CMK (cell line): Measurements from ENCODE around the gene TMUB2.
A peak's percentile ranks its signal among the peaks of the same experiment; 100 is the strongest.

Experiments
- DNase-seq: peaks from one replicate; pipeline ENCODE4 v3.0.0-alpha.2; 2010; ENCODE audit warnings: low read depth

Gene TMUB2

DNA sequence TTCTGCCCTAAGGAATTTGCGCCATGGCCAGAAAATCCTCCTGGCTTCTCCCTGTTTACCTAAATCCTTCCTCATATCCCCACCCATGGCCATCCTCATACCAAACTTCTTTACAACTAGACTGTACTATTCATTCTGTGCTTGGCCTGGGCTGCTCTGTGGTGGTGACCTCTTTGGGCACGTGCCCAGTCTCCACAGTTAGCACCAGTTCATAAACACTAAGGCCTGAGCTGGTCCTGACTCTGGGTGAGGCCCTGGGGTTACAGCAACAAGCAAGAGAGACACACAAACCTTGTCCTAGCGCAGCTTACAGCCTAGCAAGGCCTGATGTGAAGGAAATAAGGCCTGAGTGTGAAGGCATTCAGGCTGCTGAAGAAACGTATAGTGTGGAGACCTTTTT is 16.0 kb downstream of the TMUB2 start:
- no peak for DNase-seq

DNA sequence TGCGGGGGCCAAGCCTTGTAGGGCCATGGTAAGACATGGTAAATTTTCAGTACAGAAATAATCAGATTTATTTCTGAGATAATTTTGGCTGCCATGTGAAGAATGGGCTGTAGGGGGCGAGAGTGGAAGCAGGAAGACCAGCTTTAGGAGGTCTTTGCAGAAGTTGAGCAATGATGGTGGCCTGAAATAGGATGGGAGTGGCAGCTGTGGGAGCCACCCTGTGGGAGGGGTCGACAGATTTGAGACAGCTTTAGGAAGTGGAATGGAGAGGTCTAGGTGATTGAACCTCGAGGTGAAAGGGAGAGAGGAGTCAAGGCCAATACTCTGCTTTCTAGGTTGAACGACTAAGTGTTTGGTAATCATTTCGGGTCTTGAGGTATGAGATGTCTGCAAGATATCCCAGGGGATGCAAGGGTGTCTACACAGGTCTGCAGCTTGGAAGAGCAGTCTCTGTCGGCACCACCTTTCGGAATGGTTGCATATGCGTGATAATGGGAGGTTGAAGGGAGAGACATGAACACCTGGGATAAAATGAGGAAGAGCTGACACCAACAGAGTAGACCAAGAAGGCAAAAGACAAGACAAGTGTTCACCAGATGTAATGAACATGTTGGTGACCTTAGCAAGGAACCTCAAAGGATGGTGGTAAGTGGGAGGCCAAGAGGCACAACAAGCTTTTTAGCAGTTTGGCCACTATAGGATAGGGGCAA is 17.1 kb downstream of the TMUB2 start:
- no peak for DNase-seq

DNA sequence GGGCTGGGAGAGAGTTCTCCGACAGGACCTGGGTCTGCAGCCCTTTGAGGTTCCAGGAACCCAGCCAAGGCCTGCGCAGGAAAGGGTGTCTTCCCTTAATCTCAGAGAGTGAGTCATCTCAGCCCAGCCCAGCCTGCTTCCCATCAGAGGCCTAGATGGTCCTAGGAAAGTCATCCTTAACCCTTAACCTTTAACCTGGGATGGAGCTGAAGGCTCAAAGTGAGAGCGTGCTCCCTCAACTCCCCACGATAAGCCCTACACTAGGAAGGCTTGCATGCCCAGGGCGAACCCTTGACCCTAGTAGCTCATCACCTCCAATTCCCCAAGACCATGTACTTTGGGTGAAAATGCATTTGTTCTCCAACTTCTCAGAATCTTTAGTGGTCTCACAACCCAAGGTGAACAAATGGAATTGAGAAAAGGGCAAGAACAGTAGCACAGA is 17.7 kb downstream of the TMUB2 start:
- DNase-seq: no peak

DNA sequence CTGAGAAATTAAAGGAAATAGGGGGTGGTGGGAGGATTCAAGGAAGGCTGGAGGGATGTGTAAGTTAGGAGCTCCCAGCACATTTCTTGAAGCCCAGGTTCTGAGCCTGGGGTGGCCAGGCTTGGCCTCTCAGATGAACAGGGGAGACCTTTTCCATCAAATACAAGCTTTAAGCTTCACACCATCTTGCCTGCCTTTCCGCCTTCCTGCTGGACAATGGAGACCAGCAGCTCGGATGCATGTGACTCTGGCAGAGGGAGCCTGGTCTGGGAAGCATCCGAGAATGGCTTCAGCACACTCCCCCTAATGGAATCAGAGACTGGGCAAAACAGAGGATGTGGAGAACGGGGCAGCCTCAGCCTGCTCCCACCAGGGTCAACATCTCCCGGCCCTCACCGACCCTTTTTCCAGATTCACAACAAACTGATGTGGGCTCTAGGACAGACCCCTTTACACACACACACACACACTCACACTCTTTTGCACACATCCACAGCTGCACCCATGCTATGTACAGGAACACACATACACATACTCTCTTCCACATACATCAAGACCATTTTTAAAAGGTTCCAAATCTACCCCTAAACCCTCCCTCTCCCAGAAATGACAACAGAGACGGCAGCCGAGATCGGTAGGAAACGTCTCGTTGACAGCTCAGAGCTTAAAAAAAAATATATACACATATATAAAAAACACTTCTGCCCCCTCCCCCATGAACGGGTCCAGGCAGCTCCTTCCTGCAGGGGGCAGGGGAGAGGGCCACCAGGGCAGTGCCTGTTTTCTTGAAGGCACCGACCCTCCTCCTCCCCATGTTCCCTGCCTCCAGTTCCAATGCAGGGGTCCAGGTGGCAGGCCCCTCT is 19.4 kb downstream of the TMUB2 start:
- DNase-seq: no peak

DNA sequence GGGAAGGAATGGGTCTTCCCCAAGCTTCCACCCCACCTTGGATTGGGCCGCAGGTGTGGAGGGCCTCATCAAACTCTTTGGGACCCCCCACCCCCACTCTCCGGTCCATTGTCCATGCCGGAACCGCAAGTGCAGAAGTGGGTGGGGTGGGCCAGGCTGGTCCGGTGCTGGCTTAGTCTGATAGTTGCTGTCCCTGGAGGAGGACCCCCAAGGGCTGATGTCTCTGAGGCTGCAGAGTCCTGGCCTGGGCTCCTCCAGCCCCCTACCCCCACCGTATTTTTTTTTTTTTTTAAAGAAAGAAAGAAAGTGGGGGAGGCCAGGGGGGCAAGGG is 20.0 kb downstream of the TMUB2 start:
- DNase-seq: no peak

DNA sequence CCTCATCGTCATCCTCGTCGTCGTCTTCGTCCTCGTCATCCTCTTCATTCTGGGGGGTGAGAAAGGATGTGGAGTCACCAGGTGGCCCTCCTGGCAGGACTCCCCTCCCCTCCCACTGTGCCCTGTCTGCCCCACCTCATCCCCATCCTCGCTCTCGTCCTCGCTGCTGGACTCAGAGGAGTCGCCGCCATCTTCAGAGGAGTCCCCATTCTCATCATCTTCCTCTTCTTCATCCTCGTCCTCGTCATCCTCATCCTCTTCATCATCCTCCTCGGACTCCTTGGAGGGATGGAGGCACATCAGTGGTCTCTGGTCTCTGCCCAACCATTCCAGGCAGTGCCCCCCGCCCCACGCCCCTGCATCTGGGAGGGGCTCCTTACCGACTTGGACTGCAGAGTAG is 20.5 kb downstream of the TMUB2 start:
- no peak for DNase-seq

DNA sequence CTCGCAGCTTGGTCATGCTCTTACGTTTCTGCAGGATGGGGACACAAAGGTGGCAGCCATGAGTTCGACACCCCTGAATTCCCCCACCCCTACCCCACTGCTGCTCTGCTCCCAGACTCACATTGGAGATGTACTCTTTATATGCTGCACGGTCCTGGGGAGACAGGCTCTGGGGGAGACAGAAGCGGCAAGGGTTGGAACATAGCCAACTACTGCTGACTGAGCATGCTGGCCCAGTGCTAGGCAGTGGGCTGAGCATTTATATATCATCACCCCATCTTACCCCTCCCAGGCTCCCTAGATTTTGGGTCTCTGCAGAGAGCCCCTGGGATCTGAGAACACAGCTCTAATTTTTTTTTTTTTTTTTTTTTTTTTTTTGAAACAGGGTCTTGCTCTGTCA is 21.0 kb downstream of the TMUB2 start:
- no peak for DNase-seq

DNA sequence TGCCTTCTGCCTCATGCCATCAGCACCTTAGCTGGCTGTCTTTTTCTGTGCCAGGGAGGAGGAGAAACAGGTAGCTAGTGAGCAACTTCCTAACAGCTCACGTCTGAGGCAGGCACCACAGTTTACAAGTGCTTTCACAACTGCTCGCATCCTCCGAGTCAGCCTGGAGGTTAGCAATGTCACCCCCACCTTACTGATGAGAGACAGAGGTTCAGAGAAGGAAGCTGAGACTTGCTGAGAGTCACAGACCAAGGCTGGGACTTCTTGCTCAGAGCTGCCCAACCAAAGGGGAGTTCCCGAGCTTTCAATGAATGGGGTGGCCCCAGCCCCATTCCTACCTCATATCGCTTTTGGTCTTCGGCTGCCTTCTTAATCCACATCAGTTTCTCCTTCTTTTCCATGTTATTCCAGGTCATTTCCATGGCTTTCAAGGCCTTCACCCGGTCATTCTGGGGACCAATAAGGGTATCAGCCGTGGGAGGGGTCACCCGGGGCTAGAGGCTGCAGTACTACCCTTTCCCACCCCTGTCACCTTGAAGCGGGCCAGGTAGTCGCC is 23.1 kb downstream of the TMUB2 start:
- DNase-seq: no peak

DNA sequence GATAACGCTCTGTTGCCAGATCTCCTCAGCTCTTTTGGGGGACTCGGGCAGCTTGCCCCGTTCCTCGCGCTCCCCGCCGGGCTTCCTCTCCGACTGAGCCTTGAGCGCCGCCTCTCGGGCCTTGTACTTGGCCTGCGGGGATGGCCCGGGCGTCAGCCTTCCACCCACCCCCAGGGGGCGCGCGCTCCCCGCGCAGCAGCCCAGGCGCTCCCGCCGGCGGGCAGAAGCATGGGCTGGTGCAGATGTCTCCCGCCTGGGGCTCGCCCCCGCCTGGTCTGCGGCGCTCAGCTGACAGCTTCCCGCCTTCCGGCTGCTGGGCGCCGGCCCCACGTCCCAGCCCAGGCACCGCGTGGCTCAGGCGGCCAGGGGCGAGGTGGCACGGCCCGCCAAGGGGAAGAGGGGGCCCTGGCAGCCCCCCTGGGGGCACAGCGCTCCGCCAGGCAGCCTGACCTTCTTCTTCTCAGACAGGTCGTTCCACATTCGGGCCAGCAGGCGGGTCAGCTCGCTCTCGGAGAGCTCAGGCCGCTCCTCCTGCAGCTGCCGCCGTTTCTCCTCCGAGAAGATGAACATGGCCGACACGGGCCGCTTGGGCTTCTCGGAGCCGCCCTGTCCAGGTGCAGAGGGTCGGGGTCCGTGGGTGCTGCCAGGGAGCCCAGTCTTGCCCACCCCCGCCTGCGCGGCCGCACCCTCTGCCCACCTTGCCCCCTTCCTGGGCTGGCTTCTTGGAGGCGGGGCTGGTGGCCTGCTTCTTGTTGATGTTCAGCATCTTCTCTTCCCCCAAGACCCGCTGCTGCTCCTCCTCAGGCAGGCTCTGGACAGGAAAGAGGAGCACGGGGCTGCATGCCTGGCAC is 23.8 kb downstream of the TMUB2 start:
- DNase-seq: peak; percentile 87

DNA sequence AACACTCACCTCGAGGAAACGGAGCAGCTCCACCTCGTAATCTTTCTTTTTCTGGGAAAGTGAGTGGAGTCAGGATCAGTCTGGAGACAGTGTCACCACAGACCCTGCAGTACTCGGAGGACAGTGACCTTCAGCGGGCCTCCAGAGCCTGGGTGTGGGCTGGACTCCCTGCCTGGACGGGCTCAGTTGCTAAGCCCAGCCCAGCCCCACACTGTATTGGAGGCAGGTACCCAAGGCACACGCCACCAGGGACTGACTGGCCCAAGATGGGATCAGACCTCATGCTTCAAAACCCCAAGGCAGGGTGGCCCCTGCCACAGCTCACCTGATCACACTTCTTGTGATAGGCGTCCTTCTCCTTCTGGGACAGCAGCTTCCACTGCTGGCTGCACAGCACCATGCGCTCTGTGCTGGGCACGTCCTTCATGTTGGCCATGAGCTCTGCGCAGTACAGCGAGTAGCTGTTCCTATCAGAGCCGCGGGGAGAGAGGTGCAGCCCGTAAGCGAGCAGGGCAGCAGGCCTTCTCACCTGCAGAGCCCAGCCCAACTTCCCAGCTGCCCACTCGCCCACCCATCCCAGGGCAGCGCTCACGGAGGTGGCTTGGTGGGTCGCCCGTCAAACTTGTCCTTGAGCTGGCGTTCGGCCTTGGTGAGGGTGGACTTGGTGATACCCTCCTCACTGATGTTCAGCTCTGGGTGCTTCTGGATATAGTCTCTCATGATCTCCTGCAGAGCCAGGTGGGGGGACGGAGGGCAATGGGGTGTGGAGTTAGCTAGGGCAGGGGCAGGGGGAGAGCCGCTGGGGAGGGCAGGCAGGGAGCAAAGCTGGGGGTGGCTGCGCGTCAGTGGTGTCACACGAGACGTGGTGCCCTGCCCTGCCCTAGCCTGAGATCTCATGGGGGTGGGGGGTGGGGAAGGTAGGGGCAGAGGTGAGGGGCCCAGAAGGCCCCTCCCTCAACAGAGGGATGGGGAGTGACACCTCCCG is 24.8 kb downstream of the TMUB2 start:
- no peak for DNase-seq

DNA sequence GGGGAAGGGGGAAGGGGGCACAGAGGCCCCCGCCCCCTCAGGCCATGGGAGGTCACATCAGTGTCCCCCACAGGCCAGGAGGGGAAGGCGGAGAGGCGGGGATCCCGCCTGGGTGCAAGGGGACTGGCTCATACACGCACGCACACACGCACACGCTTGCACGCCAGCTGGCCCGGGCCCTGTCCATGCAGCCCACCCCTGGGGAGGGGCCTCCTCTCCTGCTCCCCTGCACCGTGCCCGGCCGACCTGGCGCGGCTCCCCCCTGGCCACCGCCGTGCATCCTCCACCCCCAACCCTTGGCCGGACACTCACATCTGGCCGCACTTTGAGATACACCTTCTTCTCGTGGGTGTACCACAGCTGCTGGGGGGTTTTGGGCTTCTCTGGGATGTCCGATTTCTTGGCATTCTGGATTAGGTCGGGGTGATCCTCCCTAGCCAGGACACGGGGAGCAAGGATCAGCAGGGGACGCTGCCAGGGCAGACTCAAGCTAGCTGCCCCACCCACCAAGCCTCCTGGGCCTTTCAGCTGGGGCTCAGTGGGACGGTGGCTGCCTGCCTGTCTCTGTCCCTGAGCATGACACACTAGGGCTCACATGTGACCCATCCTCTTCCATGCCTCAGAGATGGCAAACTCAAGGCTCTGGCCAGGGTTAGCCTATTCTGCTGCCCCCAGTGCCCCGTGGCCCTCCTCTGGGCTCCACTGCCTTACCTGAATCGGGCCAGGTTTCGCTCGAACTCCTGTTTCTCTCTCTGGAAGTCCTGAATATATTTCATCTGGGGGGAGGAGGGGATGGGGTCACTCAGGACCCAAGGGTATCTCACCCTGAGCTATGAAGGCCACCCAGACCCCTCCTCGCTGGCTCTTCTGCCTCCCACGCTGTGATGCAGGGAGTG is 26.0 kb downstream of the TMUB2 start:
- DNase-seq: no peak

DNA sequence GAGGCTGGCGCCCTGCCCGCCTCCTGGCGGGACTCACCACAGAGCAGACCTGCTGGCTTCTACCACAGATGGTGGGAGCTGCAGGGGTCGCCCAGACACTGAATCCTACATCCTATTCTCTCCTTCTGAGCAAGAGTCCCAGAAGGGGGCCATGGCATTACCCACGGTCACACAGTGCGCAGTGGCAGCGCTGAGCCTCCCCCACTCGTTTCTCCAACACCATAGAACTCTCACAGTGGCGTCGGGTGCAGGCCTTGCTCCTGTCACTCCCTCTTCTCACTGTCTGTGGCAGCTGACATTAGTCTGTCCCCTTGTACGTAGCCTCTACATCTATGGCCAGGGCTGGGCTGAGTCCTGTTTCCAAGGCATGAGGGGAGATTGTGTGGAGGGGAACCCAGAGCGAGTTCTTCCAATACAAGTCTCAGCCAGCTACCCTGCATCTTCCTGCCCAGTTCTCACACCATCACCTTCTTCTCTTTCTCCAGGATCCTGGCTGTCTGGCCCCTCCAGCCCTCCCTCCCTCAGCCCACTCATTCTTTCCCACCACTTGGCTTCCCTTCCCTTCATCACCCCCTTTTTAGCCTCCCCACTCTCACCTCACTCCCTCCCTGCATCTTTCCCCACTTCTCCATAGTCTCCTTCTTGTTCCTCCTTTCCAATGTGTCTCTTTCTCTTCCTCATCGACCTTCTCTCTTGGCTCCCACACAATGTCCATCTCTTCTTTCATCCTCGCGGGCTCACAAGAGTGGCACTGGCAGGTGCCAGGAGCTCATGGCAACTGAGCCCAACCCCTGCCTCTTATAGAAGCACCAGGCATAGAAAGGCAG is 26.8 kb downstream of the TMUB2 start:
- no peak for DNase-seq

DNA sequence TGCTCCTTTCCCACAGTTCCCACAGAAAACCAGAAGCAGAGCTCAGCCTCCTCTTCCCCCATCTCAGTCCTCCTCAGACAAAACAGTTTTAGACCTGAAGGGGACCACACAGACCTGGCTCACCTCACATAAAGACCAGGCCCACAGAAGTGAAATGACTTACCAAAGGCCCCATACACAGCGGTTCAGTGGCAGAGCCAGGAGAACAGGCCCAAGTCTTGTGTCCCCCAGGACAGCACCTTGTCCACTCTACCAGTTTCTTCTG is 27.4 kb downstream of the TMUB2 start:
- no peak for DNase-seq

DNA sequence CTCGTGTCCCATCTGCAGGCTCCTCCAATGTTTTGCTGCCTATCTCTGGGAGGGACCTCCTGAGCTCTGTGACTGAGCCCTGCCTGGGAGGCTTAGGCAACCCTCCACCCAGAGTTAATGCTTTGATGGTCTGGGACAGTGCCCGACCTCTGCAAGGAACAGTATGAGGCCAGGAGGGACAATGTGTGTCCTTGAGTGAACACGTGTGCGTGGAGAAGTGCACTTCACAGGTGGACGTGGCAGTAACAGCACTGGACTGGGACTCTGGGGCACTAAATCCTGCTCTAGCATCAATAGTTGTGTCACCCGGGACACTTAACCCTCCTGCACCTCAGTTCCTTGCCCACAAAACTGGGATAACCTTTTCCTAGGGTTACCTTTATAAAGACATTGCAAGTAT is 28.1 kb downstream of the TMUB2 start:
- DNase-seq: no peak

DNA sequence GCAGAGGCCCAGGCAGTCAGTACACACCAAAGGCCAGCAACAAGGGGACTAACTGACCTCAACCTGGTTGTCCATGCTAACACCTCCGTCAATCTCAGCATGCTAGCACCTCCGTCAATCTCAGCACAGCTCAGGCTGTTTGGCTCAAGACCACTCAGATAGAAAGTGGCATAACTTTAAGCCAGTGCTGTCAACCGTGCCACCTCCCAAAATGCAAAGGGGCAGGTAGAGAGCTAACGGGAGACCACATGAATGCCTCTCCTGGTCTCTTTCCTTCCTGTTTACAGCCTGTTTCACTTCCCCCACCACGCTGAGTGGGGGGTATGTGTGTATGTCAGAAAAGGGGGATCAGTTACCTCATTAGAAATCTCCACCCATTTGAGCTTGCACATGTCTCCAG is 29.4 kb downstream of the TMUB2 start:
- no peak for DNase-seq

DNA sequence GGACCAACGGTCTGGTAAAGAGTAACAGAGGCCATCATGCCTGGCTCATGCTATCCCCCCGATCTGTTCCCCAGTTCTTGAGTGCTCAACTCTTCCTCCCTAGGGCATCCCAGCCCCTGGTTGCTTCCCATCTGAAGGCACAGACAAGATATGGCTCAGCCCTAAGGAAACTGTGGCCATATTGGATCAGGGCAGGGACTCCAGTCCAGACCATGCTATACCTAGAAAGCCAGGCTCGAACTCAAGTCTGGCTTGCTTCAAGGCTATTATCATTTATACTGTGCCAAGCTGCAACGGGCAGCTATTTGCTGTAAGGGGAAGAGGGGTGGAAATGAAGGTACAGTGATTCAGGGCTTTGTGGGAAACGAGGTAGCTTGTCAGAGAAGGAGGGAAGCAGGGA is 29.9 kb downstream of the TMUB2 start:
- DNase-seq: no peak

DNA sequence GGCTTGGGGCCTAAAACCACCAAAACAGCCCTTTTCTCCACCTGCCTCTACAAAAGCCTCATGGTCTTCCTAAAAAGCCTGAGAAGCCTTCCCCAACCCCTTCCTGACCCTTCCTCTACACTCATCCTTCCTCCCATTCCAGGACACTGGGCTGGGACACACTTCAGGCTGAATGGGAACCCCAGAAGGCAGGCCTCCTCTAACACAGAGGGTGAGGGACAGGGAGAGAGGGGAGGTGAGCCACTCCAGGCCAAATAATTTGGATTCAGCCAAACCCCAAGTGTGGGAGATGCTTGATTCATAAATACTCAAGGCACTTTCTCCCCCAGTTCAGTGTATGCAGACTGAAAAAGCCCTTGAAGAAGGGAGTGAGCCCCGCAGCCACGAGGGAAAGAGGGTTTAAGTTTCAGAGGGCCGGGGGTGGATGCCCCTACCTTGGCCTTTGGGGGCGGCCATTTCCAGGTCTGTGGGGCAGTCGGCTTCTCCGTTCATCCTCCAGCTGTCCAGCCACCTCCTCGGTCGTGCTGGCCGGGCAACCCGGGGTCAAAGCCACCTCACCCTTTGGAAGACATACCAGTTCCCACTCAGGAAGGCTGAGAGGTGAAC is 31.1 kb downstream of the TMUB2 start:
- DNase-seq: no peak

DNA sequence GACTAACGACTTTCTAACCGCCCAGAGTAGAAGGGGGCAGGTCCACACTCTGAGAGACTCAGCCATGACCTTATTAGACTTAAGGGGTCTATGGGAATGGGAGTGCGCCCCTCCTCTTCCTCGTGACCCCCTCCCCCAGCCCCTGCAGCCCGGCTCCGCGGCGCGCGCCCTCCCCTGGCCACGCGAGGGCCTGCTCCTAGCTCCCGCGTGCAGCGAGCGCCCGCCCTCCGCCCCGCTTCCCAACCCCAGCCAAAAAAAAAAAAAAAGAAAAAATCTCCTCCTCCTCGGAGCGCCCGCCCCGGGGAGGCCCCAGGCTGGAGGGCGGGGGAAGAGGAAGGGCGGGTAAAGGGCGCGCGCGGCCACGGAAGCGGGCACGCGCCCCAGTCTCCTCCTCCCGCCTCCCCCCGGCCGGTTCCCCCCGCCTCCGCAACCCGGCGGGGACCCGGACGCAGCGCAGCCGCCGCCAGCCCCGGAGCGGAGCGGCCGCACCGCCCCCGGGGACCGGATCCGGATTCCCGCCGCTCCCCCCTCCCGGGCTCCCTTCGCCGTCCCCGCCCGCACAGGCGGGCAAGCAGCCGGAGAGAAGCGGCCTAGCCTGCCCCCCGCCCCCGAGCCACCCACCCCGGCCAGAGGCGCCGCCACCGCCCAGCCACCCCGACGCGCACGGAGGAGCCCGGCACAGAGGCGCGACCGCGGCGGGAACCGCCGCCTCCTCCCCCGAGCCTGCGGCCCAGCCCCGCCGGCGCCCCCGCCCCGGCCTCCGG is 31.8 kb downstream of the TMUB2 start:
- peak; percentile 85 for DNase-seq
